Activated CD4-positive, alpha-beta T cell treated with anti-CD3 and anti-CD28 coated beads, Interleukin-2, amount 50 U/mL, for 48 hours (primary cell): Measurements from ENCODE around the gene FAM174B.

Source experiments
- DNase-seq, 2 experiments: peaks; one replicate each; pipeline ENCODE4 v3.0.0-alpha.2; 2020

Gene FAM174B

GRCh38 chr15:92638709-92639365, 16.7 kb downstream of the FAM174B start:
- DNase-seq = no peak

- DNase-seq = no peak
These were observed 17.3 kb downstream of the FAM174B start for GRCh38 chr15:92638291-92638708.

- DNase-seq = no peak
These were observed 17.9 kb downstream of the FAM174B start for GRCh38 chr15:92637626-92638025.

DNA sequence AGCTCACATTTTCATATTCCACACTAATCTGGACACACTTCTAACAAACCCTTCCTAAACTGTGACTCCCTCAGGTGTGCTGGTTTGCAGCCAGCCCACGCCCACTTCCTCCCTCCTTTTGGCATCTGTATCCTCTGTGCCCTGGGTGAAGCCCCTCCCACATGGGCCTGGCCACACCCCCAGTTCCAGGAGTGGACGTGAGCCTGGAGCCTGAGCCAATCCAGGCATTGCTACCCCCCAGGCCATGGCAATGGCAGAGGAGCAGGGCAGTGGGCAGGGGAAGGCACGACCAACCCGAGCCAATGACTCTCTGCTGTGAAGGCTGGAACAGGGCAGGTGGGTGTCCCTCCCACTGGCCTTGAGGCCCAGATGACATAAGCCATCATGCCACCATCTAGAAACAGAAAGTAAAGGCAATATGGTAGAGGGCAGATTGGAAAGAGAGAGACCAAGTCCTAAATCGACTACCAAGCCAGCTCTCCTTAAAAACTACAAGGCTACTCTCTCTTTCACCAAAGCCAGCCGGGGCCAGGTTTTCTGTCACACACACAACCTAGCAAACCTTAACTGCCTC, 18.6 kb downstream of the FAM174B start:
- DNase-seq = no peak

GRCh38 chr15:92636401-92636907, 19.1 kb downstream of the FAM174B start:
- no peak for DNase-seq

- DNase-seq = no peak
These were observed 20.8 kb downstream of the FAM174B start for GRCh38 chr15:92634671-92635201.

DNA sequence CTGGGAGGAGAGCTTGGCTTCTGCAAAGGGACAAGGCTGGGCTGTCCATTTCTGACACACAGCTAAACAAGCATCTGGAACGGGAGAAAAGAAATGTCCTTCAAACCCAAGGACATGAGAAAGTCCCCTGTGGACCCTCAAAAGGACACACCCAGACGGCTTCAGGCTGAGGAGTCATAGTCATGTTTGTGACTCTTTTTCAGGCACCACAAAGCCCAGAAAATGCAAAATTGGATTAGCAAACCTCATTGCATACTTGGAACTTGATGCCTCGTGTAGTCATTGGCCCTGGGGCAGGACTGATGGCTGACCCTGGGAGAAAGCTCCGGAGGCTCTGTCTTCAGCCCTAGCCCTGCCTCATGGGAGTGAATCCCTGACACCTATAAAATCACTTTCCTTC, 21.5 kb downstream of the FAM174B start:
- DNase-seq = no peak

DNA sequence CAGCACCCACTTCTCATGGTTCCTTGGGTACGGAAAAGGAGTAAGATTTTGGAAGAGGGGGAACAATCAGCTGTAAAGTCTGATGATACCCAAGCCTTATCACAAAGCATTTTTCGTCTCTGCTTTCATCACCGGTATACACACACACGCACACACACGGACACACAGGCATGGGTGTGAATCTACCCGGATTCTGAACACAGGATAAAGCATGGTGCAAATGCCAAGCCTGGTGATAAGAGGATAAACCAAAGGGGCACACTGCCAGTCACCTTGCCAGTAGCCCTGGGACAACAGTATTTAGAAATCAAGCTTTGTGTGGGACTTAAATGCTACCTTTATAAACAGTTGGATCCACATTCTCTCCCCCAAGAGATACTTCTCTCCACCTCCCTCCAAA, 22.2 kb downstream of the FAM174B start:
- DNase-seq = no peak

- no peak for DNase-seq
These were observed 22.6 kb downstream of the FAM174B start for GRCh38 chr15:92633001-92633400.

GRCh38 chr15:92631721-92632120, 23.9 kb downstream of the FAM174B start:
- no peak for DNase-seq

- DNase-seq = no peak
These were observed 25.5 kb downstream of the FAM174B start for GRCh38 chr15:92629975-92630626.

GRCh38 chr15:92629276-92629974, 26.1 kb downstream of the FAM174B start:
- DNase-seq = peak; percentile 20 to 54

DNA sequence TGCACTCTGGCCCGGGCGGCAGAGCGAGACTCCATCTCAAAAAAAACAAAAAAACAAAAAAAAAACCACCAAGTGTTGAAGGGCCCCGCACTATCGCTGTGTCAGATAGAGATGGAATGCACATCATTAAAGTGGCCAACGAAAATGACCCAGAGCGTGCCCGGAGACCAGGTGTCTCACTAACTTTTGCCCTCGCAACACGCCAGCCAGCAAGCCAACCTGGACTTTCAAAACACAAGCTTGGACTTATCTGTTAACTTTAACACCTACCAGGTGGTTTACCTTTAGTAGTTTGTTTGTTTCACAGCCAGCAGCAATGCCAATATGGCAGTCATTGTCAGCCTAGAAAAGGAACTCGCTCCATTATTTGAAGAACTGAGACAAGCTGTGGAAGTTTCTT, 28.6 kb downstream of the FAM174B start:
- DNase-seq = no peak

DNA sequence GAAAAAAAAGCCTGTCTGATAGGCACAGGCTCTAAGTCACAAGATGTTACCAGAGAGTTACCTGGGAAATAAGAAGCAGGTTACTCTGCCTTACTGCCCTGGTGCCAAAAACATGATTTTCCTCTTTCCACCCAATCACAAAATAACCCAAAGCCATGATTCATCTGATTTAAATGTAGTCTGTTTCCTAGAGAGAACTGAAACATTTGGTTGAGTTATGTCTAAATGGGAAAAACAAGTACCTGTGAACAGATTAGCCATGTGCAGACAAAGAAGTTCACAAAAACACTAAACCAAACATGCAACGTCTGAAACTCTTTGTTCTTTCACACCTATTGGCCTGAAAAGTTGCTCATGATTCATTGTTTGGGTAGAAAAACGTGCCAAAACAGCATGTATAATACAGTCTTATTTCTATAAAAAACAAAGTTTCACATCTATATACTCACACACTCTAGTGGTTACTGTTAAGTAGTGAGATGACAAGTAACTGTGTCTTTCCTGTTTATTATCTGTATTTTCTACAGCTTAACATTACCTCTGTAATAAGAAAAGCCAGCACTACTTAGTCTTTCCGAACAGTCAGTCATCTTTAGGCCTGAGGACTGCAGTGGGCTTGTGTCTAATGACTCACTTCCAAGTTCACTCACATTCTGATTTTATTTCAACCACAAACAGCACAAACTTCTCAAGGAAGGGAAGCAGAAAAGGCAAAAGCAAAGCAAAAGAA, 30.2 kb downstream of the FAM174B start:
- DNase-seq = no peak

DNA sequence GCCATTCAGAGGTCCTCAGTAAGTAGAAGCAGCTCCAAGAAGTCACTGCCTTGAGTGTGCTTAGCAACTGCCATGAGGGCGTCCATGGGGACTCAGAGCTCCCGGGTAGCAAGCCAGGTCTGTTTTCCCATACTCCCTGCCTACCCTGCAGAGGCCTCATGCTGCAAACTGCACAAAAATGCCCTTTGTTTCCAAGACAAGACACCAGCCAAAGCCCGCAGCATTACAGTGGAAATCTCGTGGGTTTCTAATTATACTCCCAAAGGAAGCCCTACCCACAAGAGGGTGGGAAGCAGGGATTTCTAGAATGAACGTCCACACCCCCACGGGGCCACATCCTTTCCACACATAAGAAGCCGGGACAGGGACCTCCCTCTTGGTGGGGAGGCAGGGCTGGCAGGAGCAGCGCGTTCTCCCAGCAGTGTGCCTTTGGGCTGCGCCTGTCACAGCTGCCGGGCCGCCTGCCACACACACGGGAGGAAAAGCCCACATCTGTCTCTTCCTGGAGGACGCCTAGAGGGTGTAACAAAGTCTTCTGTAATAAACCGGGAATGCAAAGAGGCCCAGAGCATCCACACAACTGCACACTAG, 31.1 kb downstream of the FAM174B start:
- no peak for DNase-seq

- DNase-seq = no peak
These were observed 32.1 kb downstream of the FAM174B start for GRCh38 chr15:92623435-92623834.

- DNase-seq = no peak
These were observed 33.5 kb downstream of the FAM174B start for GRCh38 chr15:92621972-92622533.

DNA sequence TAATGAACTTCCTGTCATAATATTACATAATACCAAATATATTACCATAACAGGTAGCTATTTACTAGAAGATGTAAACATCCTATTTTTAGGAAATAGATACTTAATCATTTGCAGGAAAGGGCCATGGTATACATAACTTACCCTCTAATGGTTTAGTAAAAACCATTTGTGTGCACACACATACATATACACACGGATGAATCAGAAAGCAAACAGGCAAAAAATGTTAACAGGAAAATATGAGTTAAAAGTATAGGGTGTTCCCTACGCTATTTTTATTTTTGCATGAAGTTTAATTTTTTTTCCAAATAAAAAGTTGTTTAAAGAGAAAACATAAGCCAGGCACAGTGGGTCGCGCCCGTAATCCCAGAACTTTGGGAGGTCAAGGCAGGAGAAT, 34.6 kb downstream of the FAM174B start:
- no peak for DNase-seq

- no peak for DNase-seq
These were observed 36.2 kb downstream of the FAM174B start for GRCh38 chr15:92619145-92620101.
